NCI-H128 (cell line): ENCODE measurements around the gene NCKAP5.
"Not testable (repeated sequence)": the region's sequence is repeated elsewhere in the genome, so short reads cannot be mapped to it uniquely, and the experiment has no call there.

Experiments
- DNase-seq: peaks from one replicate; lab custom pipeline; 2025; ENCODE audit not compliant: unreplicated experiment; lab: John Stamatoyannopoulos, UW

NCKAP5 gene

DNA sequence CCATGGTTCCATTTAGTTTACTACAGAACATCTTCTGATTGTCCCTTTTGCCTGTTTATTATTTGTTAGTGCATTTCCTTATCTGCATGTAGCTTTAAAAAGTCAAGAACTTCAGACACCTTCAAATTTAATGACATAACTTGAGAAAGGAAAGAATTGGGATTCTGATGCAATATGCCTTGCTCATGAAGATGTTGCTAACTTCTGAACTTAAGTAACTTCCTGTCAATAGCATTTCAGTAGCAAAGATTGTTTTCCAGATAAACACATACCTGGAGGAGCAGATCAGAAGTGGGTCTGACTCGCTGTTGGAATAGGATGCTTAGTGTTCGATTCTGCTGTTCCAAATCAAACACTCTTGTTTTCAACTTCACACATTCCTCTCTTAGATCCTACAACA lies 708.0 kb downstream of the NCKAP5 start:
- DNase-seq: no peak

DNA sequence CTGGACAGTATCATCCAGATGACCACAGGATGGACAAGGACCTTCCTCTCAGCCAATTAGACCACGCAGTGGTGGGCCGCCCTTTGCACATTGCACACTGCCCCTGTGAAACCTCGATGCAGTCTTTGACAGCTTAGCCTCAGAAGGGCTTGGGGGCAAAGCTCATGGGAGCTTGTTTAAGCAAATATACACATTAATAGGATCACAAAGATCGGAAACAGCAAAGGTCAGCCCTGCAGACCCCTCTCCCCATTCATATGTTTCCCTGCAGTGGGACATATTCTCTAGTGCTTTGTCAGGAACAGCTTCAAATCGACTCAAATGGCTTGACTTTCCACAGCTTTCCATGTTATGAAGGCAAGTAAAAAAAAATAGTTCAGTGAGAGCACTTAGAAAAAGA lies 708.7 kb downstream of the NCKAP5 start:
- no peak for DNase-seq

GRCh38 chr2:132857319-132857718 lies 710.9 kb downstream of the NCKAP5 start:
- DNase-seq: no peak

- no peak for DNase-seq
These were observed 717.6 kb downstream of the NCKAP5 start for GRCh38 chr2:132850688-132851087.

DNA sequence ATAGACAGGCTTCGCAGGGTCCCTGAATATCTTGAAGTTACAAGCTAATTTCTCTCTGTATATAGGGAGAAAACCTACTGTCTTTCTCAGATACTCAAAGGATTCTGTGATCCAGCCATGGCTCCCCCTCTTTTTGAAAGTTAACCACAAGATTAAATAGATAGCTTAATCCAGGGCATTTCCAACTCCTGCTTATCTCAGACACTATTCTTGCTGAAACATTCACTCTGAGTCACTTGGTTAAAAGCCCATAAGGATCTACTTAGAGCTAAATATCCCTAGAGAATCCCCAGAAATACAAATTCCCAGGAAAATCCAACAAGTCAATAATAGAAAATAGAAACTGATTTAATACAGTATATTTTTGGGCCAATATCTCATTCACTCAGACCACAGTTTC lies 719.1 kb downstream of the NCKAP5 start:
- no peak for DNase-seq

- no peak for DNase-seq
These were observed 722.9 kb downstream of the NCKAP5 start for GRCh38 chr2:132845339-132845738.

- DNase-seq: no peak
These were observed 723.7 kb downstream of the NCKAP5 start for GRCh38 chr2:132844585-132844984.

GRCh38 chr2:132837769-132838168 lies 730.5 kb downstream of the NCKAP5 start:
- no peak for DNase-seq

DNA sequence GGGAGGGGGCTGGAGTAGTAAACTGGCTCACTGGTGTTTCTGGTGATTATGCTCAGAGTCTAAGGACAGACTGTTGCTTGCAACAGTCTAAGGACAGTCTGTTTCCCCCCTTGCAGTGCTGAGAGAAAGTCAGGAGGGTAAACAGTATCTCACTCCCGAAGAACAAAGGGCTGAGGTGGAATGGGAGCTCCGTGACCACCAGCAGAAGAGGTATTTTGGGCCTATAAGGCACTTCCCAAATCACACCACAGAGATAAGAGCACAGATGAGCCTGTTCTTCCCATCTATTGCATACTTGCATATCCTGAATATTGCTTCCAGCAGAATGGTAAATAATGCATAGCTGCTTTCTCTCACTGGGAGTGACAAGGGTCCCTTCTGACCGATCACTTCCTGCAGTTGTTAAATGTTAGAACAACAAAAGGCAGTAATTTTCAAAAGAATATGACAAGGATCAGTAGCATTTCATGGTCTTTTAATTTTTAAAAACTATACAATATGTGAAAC lies 737.9 kb downstream of the NCKAP5 start:
- DNase-seq: no peak

DNA sequence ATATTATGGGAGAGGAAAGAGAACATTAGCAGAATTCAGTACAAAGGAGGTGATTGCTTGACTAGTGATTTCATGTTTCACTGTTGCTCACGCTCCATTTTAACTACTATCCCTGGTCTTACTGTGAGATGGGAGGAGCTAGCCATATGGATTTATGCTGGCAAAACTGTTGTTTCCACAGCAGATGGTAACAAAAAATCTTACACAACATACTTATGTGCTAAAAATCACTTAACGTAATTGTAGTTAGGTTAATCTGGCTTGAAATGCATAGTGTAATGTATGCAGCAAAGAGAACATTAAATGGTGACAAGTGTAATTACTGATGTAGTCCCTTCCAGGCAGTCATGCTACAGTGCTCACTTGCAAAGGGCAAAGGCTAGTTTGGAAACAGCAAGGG lies 742.7 kb downstream of the NCKAP5 start:
- DNase-seq: no peak

GRCh38 chr2:132824716-132825115 lies 743.5 kb downstream of the NCKAP5 start:
- no peak for DNase-seq

DNA sequence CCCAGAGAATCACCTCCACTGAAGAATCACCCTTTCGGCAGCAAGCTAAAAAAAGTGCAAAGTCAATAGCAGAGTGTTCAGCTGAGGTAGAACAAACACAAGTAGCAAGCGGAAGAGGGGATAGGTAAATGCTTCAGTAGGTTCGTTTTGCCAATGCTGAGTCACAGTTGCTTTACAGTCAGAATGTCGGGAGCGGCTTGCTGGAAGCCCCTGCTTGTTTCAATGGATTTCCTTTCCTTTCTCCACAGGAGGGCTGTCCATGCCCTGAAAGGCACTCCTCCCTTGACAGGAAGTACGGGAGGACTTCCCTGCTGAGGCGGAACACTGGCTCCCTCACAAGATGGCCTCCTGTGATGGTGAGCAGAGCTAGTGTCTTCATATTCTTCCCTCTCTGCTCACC lies 752.0 kb downstream of the NCKAP5 start:
- DNase-seq: no peak

GRCh38 chr2:132815516-132815915 lies 752.7 kb downstream of the NCKAP5 start:
- DNase-seq: no peak

GRCh38 chr2:132814651-132815050 lies 753.6 kb downstream of the NCKAP5 start:
- DNase-seq: no peak

DNA sequence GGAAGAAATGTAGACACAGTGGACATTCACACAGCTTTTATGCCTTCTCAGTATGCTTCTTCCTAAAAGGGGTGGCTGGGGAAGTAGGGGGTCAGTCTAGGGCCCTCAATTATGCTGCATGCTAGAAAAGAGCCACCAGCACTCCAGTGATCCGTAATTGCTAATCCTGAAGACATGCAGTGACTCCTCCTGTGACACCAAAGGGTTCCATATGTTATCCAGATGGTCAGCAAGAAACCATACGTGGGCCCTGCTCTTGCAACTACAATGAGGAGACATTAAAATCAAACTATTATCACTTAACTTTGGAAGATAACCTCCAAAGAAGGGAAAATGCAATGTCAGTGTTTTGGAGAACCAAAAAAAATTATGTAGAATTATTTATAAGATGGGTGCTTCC lies 754.8 kb downstream of the NCKAP5 start:
- DNase-seq: no peak

- DNase-seq: no peak
These were observed 756.9 kb downstream of the NCKAP5 start for GRCh38 chr2:132811148-132811915.

DNA sequence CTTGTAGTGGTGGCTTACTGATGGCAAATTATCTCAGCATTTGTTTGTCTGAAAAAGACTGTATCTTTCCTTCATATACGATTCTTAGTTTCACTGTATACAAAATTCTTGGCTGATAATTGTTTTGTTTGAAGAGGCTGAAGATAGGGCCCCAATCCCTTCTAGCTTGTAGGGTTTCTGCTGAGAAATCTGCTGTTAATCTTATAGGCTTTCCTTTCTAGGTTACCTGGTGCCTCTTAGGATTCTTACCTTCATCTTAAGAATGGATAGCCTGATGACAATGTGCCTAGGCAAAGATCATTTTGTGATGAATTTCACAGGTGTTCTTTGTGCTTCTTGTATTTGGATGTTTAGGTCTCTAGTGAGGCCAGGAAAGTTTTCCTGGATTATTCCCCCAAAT lies 758.3 kb downstream of the NCKAP5 start:
- DNase-seq: not testable (repeated sequence)

- no peak for DNase-seq
These were observed 764.2 kb downstream of the NCKAP5 start for GRCh38 chr2:132804051-132804450.

DNA sequence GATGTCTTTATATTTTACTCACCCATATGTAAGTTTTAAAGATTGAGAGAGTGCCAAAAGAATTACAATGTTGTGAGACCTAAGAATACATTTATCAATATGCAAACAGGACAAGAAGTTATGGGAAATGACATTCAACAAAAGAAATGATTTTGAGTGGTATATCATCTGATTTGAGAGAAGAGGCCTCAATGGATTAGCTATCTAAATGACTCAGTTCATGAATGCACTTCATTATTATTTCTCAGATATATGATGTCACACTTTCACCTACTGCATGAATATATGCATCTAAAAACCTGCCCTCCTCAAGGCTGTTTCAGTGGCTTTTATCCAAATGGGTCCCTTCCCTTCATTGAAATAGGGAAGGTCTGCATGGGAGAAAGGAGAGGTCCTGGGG lies 769.9 kb downstream of the NCKAP5 start:
- DNase-seq: no peak

- no peak for DNase-seq
These were observed 770.7 kb downstream of the NCKAP5 start for GRCh38 chr2:132797556-132797955.

GRCh38 chr2:132797071-132797470 lies 771.2 kb downstream of the NCKAP5 start:
- DNase-seq: no peak

GRCh38 chr2:132795220-132795619 lies 773.0 kb downstream of the NCKAP5 start:
- DNase-seq: no peak

- no peak for DNase-seq
These were observed 774.7 kb downstream of the NCKAP5 start for GRCh38 chr2:132793532-132793931.
